Smooth muscle cell (in vitro differentiated cells): ENCODE data around the gene TTLL9. TPM values are rescaled to one million over a fixed set of nuclear protein-coding genes. Genes with fewer than 3 reads are reported as not detected.

Source experiments
- DNase-seq: peaks from one replicate; lab custom pipeline; 2025; ENCODE audit not compliant: unreplicated experiment; lab: John Stamatoyannopoulos, UW
- H2AFZ ChIP-seq: fragments of 200-600 bp; sonication (generic); 2 replicates; pipeline ENCODE4 v1.6.0; 2016; ENCODE audit warnings: antibody characterized with exemption, low read depth, mild to moderate bottlenecking
- H3F3A ChIP-seq: fragments of 200-600 bp; sonication (generic); 2 replicates; pipeline ENCODE4 v1.6.0; 2017; ENCODE audit warnings: antibody characterized with exemption, low read depth
- H3K27ac ChIP-seq: fragments of 200-600 bp; sonication (generic); 2 replicates; pipeline ENCODE4 v1.5.1; 2016; ENCODE audit warnings: low read depth, mild to moderate bottlenecking
- H3K27me3 ChIP-seq: fragments of 200-600 bp; sonication (generic); 2 replicates; pipeline ENCODE4 v1.6.1; 2016; ENCODE audit warnings: low read depth, mild to moderate bottlenecking
- H3K36me3 ChIP-seq: fragments of 200-600 bp; sonication (generic); 2 replicates; pipeline ENCODE4 v1.5.1; 2016; ENCODE audit warnings: low read depth
- H3K4me1 ChIP-seq: fragments of 200-600 bp; sonication (generic); 2 replicates; pipeline ENCODE4 v1.5.1; 2016; ENCODE audit warnings: low read depth
- H3K4me2 ChIP-seq: fragments of 200-600 bp; sonication (generic); 2 replicates; pipeline ENCODE4 v1.6.0; 2016; ENCODE audit warnings: mild to moderate bottlenecking
- H3K4me3 ChIP-seq: fragments of 200-600 bp; sonication (generic); 2 replicates; pipeline ENCODE4 v1.5.1; 2016; ENCODE audit warnings: mild to moderate bottlenecking
- H3K79me2 ChIP-seq: fragments of 200-600 bp; sonication (generic); 2 replicates; pipeline ENCODE4 v1.6.0; 2016; ENCODE audit warnings: low read depth, mild to moderate bottlenecking
- H3K9ac ChIP-seq: fragments of 200-600 bp; sonication (generic); 2 replicates; pipeline ENCODE4 v1.6.0; 2016; ENCODE audit warnings: low read depth
- H3K9me3 ChIP-seq: fragments of 200-600 bp; sonication (generic); replicated peaks from 2 replicates; pipeline ENCODE4 v1.5.1; 2016; ENCODE audit warnings: low read depth
- H4K20me1 ChIP-seq: fragments of 200-600 bp; sonication (generic); 2 replicates; pipeline ENCODE4 v1.6.0; 2016; ENCODE audit warnings: low read depth
- WGBS: methylation state at CpG from one replicate; pipeline ENCODE4 v1.1.7; 2016; ENCODE audit warnings: low lambda C conversion rate; 5-methylcytosine and 5-hydroxymethylcytosine counted together
- polyA plus RNA-seq: library from polyadenylated mRNA; unstranded; fragments of >200 nt; fragmentation: Nextera tagmentation; extraction: Ambion mirVana; gene quantifications from 2 replicates; pipeline ENCODE4 v1.2.1, GENCODE V29; 2016
- total RNA-seq: library from RNA; depleted of rRNA; stranded (reverse); fragments of >200 nt; gene quantifications from 2 replicates; pipeline ENCODE4 v1.2.3, GENCODE V29; 2014
- TF ChIP-seq, protein P1 (sequence below): fragments of 200-600 bp; sonication (generic); IDR thresholded peaks from 2 replicates; pipeline ENCODE4 v1.5.1; 2017; ENCODE audit warnings: borderline replicate concordance, mild to moderate bottlenecking, antibody characterized with exemption; ENCODE audit not compliant: insufficient read depth, poor library complexity, severe bottlenecking

Gene TTLL9
- total and polyA plus RNA-seq, 2 experiments from 2014 or later = 0.13 TPM; not detected in 1

DNA sequence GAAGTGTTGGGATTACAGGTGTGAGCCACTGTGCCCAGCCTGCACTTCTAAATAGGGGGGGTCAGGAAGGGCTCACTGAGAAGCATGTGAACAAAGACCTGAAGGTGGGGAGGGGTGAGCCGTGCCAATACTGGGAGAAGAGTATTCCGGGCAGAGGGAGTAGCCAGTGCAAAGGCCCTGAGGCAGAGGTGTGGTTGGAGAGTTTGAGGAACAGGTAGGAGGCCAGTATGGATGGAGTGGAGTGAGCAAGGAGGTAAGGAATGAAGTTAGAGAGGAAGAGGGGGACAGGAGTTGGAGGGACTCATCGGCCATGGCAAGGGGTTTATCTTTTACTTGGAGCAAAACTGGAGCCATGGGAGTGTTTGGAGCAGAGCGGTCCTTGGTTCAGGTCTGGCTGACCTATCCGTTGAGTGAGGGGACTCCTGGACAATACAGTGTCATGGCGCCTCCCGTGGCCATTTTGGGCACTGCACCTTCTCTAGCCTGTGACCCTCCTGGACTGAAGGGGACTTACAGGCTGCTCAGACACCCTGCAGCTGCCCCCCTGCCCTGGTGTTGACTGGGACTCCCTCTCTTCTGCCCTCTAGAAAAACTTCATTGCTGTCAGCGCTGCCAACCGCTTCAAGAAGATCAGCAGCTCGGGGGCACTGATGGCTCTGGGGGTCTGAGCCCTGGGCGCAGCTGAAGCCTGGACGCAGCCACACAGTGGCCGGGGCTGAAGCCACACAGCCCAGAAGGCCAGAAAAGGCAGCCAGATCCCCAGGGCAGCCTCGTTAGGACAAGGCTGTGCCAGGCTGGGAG is 37.1 kb upstream of the TTLL9 start:
- peaks cover 20% of the 10 kb centered on the region for H3K4me1 ChIP-seq
- H3K36me3 ChIP-seq = no peaks in the 10 kb centered on the region
- no peak overlapping the region for H3K4me2 ChIP-seq
- DNase-seq = peak; percentile 25
- H3K9me3 ChIP-seq = no peaks in the 10 kb centered on the region
- H4K20me1 ChIP-seq = no peaks in the 10 kb centered on the region
- no peak overlapping the region for H3K9ac ChIP-seq
- H3K79me2 ChIP-seq = no peaks in the 10 kb centered on the region
- peaks cover 29% of the 10 kb centered on the region for H3F3A ChIP-seq
- H2AFZ ChIP-seq = no peak overlapping the region
- no peak overlapping the region for H3K4me3 ChIP-seq
- 65% methylated on average over 14 of the region's 14 CpGs for WGBS
- H3K27ac ChIP-seq = no peak overlapping the region
- TF ChIP-seq, protein P1, sequence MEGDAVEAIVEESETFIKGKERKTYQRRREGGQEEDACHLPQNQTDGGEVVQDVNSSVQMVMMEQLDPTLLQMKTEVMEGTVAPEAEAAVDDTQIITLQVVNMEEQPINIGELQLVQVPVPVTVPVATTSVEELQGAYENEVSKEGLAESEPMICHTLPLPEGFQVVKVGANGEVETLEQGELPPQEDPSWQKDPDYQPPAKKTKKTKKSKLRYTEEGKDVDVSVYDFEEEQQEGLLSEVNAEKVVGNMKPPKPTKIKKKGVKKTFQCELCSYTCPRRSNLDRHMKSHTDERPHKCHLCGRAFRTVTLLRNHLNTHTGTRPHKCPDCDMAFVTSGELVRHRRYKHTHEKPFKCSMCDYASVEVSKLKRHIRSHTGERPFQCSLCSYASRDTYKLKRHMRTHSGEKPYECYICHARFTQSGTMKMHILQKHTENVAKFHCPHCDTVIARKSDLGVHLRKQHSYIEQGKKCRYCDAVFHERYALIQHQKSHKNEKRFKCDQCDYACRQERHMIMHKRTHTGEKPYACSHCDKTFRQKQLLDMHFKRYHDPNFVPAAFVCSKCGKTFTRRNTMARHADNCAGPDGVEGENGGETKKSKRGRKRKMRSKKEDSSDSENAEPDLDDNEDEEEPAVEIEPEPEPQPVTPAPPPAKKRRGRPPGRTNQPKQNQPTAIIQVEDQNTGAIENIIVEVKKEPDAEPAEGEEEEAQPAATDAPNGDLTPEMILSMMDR = peak; percentile 94
- H3K27me3 ChIP-seq = no peaks in the 10 kb centered on the region

DNA sequence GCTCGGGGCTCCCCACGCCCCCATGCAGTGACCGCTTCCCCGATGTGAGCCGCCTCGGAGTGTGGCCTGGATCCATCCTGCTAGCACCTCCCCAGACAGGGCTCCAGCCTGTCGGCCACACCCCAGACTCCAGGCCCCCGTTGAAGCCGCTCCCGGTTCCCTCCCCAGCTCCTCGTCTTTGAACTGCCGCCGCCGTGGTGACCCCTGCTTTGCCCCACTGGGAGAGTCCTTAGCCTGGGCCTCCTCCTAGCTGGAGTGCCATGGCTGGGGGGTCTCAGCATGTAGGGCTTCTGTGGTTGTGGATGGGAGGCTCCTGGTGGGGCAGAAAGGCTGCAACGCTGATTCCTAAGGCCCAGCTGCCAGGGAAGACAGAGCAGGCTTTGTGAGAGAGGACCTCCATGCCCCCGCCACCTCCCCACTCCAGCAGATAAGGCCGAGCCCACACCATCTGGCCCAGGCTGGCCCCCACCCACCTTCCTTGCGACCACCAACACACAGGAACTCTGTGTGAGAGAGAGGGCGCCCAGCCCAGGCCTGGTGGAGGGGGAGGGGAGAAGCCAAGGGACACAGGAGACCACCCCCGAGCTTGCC is 36.4 kb upstream of the TTLL9 start:
- Histone ChIP-seq H2AFZ (no peak overlapping the region), H4K20me1 (no peaks in the 10 kb centered on the region), H3K27ac (no peak overlapping the region), H3K4me1 (peaks cover 21% of the 10 kb centered on the region), H3K27me3 (no peaks in the 10 kb centered on the region), H3F3A (peaks cover 32% of the 10 kb centered on the region), H3K4me3 (no peak overlapping the region), H3K36me3 (no peaks in the 10 kb centered on the region), H3K4me2 (no peak overlapping the region), H3K9me3 (no peaks in the 10 kb centered on the region), H3K9ac (no peak overlapping the region), H3K79me2 (no peaks in the 10 kb centered on the region)
- no peak for DNase-seq
- TF ChIP-seq, protein P1 = no peak
- WGBS = 63% methylated on average over 19 of the region's 20 CpGs

DNA sequence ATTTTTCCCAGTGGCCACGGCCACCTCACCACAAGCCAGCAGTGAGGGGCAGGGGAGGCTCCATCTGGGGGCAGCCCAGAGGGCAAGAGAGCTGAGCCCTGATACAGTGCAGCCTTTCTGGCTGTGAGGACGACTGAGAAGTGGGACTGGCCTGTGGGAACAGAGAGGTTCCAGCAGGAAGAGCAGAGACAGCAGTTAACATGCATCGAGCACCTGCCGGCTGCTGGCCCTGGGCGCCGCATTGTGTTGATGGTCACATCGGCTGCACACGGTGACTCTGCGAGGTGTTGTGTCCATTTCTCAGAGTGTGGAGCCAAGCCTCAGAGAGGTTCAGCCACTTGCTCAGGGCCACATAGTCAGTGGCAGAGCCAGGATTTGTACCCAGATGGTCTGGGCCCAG is 34.9 kb upstream of the TTLL9 start:
- Histone ChIP-seq H3K79me2 (no peaks in the 10 kb centered on the region), H3K4me3 (no peak overlapping the region), H3K9me3 (no peaks in the 10 kb centered on the region), H3K27ac (no peak overlapping the region), H3K4me2 (no peak overlapping the region), H3F3A (peaks cover 32% of the 10 kb centered on the region), H3K36me3 (no peaks in the 10 kb centered on the region), H2AFZ (no peak overlapping the region), H3K27me3 (no peaks in the 10 kb centered on the region), H3K9ac (no peak overlapping the region), H3K4me1 (peaks cover 21% of the 10 kb centered on the region), H4K20me1 (no peaks in the 10 kb centered on the region)
- DNase-seq = no peak
- TF ChIP-seq, protein P1 = no peak
- 79% methylated on average over 9 of the region's 9 CpGs for WGBS
